A549 treated with AZD2906 at 1 μM for 4 hours (cell line): ENCODE data around the gene ACACA. TPM values are rescaled to one million over a fixed set of nuclear protein-coding genes. Genes with fewer than 3 reads are reported as not detected.

Experiments used
- total RNA-seq: library from RNA; stranded (reverse); fragments of 200-300 nt; extraction: Qiagen RNA extraction; gene quantifications from 5 replicates; pipeline ENCODE4 v1.2.3, GENCODE V29; 2022

ACACA gene
- 43.3 to 50.7 TPM (median 45.1 TPM) in 5 replicates for total RNA-seq

DNA sequence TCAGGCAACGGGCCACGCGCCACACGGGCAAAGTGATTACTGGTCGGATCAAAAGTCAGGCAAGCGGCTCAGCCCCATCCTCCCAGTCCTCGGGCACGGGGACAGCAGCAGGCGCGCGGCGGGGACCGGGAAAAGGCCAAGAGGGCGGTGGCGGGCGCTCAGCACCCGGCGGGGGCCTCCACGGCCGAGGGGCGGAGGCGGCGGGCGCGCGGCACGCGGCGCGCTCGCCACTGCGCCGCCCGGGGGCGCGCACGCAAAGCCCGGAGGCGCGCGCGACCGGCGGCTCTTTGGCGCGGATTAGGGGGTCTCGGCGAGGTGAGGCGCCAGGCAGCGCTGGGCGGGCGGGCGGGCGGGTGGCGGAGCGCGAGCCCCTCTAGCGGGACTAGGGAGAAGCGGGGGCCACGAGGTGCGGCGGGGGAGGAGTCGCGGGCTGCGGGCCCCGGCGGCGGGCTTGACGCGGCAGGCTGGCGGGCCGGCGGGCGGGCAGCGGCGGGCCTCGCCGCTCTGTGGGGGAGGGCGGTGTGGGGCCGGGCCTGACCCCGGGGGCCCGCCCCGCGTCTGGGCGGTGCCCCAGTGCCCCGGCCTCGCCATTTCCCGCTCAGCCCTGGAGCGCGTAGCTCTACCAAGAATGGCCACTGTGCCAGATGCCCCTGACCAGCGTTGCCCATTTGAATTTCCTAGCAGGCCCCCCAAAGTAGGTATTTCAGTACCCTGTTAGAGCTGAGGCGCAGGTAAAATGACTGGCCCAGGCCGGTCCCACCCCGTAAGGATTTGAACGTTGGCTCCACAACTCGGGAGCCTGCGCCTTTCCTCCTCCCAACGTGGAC, at the start of gene ACACA, which contains the start of gene TADA2A:
Gene ACACA, minus strand, starts transcription at position 202 of the 827 bp plus-strand sequence. CDS start 537 bp downstream, outside the sequence.
Gene TADA2A, plus strand, starts transcription at position 252 of the 827 bp plus-strand sequence. CDS start 4,480 bp downstream, outside the sequence.

GRCh38 chr17:37375706-37376105, 30.9 kb downstream of the ACACA start, which contains the start of gene C17orf78:
TSS of gene C17orf78 (plus strand) at chr17:37375985. CDS start at chr17:37376093, 108 bp downstream.

Other genes starting within 250 kb of the ACACA start
- gene C17orf78, start 30.9 kb downstream of the ACACA start, total RNA-seq, result not detected in 5 replicates
- 11.0 to 12.7 TPM (median 11.8 TPM) in 5 replicates for gene TADA2A, start 50 bp upstream of the ACACA start, total RNA-seq
- gene DUSP14, start 83.1 kb upstream of the ACACA start, total RNA-seq, result 41.4 to 50.7 TPM (median 46.6 TPM) in 5 replicates
- gene SYNRG, start 202.6 kb upstream of the ACACA start, total RNA-seq, result 11.1 to 14.9 TPM (median 11.7 TPM) in 5 replicates
- gene DDX52, start 236.6 kb upstream of the ACACA start, total RNA-seq, result 23.7 to 28.9 TPM (median 26.0 TPM) in 5 replicates